ENCODE data around the gene MBP.

The MBP gene

DNA sequence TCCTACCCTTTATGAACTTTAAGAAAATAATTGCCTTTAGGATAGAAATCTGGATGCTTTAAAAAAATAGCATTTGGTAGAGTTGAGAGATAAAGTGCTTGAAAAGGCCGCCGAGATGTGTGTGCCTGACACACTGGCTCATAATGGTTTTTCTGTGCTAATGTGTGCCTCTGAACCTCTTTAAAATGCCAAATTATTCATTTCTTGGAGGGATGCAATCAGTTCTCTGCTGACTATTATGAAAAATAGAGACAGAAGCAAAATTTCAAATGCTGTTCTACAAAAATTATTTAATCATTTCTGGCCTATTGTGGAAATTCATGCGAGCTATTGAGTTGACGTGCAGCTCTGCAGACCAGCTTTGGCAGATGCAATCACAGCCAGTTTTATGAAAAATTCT lies 18.0 kb upstream of the MBP start:
- DNase-seq: no peak

DNA sequence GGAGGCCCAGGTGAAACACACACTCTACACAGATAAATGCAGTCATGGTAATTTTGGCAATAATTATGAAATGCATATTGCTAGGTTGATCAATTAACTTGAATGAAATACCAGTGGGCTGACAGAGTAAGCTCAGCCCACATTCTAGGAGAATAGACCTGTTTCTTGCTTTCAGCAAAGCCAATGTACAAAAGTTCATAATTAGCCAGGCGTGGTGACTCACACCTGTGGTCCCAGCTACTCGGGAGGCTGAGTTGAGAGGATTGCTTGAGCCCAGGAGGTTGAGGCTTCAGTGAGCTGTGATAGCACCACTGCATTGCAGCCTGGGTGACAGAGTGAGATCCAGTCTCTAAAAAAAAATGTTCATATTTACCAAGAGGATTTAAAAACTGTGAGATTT lies 15.7 kb upstream of the MBP start:
- DNase-seq: no peak

DNA sequence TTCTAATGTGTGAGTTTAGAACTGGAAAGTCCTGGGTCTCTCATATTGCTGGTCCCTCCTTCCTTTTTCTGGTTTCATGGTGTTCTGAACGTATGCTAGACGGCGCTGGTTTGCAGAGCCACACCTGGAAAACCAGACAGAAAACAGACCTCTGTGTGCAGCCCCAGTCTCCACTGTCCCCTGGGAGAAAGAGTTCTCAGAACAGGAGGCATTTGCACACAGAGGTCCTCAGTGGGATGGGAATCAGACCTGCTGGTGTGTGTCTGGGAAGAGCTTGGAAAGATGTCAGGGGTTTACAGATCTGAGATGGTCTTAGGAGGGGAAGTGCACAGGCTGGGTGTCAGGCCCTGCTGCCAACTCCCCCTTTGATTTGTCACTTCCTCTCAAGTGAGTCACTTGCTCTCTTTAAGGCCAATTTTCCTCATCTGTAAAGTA lies 14.9 kb upstream of the MBP start:
- DNase-seq: no peak

DNA sequence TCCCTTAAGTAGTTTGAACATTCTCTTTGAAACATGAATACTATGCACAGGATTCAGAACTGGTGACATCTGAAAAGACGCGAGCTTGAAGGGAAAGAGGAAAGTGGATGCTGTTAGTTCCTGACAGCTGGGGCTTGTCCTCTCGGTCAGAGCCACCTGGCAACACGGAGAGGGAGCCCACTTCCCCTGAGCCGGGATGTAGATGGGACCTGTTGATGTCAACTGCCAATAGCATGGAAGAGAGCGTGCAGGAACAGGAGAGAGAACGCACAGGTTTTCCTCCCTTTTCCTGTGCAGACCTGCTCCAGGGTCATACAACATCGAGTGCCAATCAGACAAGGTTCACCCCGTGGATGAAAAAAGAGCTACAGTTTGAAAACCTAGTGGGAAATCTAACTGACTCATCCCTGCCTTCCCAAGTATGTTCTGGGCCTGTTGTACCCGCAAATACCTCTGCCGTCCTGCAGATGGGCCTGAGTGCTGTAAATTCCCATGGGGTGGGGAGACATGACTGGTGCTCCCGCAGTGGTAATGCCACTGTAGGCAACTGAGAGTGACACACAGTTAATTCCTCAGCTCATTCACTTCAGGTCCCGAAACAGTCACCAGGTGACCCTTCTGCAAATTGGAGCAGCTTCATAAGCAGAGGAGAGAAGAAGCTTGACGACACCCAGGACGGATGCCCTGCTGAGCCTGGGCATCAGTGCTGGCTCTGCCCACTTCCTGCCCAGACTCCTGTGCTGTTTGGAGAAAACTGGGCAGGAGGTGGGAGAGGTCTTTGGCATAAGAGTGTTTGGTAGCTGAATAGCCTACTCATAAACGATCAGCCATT lies 13.9 kb upstream of the MBP start:
- no peak for DNase-seq

DNA sequence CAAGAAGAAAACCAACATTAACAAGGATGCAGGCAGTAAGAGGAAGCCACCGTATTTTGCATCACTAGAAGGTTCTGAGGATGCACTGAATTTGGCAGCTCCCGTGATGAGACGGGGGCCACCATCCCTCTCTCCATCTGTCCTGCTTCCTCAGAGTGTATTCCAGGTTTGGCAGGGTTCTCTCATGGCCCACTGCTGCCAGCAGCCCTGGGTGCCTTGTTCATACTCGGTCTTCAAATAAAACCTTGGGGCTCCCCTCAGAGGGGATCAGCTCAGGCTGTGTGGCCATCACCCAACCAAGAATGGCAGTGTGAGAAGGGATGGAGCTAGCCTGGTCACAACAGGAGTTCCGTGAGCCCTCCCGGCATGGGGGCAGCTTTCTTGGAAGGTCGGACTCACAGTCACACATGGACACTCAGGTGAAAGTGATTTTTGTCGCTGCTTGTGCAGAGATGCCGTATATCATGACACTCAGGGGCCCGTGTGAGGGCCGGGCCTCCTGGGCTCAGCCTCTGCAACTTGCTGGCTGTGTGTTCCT lies 12.8 kb upstream of the MBP start:
- no peak for DNase-seq

DNA sequence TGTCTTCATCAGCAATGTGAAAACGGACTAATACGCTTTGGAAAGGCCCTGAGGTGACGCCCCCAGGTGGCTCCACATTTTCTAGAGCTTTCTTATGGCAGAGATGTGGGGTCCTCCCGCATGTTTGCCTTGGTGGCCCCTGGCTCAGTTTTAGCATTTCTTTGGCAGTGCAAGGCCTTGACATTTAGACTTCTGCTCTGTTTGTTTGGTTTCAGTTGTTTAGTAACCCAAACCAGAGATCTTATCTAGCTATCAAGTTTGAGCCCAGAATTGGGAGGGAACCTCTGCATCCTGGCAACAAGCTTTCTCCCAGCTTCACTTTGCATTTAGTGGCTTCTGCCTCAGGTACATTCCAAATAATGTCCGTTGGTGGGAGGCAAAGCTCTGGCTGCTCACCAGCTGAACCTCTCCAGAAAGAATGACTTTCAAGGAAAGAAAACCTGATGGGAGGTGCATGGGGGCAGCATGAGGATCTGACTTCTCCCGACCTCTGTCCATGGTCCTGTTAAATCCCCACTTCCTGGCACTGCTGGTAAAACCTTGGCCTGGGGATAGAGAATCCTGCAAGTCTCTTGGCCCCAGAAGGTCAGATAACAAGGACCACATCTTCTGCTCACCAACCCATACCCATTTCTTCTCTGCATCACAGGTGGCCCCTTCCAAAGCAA lies 12.0 kb upstream of the MBP start:
- no peak for DNase-seq

DNA sequence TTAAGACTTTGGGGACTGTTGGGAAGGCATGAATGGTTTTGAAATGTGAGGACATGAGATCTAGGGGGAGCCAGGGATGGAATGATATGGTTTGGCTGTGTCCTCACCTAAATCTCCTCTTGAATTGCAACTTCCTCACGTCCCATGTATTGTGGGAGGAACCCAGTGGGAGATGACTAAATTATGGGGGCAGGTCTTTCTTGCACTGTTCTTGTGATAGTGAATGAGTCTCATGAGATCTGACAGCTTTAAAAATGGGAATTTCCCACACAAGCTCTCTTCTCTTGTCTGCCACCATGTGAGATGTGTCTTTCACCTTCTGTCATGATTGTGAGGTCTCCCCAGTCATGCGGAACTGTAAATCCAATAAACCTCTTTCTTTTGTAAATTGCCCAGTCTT lies 11.5 kb upstream of the MBP start:
- DNase-seq: no peak

DNA sequence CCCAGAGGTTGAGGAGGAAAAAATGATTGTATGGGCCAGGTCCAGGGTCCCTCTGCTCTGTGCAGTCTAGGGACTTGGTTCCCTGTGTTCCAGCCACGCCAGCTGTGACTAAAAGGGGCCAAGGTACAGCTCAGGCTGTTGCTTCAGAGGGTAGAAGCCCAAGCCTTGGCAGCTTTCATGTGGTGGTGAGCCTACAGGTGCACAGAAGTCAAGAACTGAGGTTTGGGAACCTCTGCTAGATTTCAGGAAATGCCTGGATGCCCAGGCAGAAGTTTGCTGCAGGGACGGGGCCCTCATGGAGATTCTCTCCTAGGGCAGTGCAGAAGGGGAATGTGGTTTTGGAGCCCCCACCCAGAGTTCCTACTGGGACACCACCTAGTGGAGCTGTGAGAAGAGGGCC lies 10.6 kb upstream of the MBP start:
- no peak for DNase-seq

DNA sequence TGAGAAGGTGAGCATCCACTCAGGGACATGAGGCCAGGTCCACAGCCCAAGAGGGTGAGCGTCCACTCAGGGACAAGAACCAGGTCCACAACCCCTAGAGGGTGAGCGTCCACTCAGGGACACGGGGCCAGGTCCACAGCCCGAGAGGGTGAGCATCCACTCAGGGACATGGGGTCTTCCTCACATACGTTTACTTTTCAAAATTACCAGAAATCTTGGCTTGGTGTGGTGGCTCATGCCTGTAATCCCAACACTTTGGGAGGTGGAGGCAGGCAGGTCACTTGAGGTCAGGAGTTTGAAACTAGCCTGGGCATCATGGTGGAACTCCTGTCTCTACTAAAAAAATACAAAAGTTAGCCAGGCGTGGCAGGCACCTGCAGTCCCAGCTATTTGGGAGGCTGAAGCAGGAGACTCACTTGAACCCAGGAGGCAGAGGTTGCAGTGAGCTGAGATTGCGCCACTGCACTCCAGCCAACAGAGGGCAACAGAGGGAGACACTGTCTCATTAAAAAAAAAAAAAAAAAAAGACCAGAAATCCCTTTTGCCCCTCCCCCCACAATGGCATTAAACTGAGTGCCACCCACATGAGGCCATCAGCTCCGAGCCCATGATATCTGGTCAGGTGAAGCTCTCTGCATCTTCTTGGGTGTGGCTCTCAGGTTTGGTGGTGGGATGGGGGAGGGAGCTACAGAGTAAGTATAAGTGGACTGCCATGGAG lies 9.0 kb upstream of the MBP start:
- DNase-seq: no peak

DNA sequence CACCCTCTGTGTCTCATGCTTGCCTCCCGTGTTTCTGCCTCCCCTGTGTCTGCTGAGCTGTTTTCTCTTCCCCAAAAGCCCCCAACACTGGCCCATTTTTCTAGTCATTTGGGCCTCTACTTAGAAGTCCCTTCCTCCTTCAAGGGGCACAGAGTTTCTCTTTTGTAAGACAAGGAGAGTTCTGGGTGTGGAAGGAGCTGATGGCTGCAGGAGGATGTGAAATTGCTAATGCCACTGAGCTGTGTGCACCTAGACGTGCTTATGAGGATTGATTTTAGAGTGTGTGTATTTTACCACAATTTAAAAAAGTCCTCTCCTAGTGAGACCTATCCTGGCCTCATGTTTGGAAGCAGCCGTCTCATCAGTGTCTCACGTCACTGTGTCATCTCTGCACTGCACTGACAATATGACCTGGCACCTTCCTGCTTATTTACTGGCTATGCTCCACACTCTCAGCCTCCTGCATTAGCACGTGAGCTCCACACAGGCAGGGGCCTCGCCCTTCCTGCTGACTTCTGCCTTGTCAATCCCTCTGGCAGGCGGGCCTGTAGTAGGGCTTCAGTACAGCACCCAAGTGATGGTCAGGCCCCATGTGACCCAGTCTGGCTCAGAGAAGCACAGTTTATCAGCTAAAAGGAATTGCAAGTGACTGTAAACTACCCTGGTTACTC lies 8.0 kb upstream of the MBP start:
- peak; percentile 35 for DNase-seq

DNA sequence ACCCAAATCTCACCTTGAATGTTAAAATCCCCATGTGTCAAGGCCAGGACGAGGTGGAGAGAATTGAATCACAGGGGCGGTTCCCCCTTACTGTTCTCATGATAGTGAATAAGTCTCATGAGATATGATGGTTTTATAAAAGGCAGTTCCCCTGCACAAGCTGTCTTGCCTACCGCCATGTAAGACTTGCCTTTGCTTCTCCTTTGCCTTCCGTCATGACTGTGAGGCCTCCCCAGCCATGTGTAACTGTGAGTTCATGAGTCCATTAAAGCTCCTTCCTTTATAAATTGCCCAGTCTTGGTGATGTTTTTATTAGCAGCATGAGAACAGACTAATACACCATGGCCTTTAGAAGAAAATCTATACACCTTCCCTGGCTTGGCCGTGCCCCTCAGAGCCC lies 7.4 kb upstream of the MBP start:
- no peak for DNase-seq

DNA sequence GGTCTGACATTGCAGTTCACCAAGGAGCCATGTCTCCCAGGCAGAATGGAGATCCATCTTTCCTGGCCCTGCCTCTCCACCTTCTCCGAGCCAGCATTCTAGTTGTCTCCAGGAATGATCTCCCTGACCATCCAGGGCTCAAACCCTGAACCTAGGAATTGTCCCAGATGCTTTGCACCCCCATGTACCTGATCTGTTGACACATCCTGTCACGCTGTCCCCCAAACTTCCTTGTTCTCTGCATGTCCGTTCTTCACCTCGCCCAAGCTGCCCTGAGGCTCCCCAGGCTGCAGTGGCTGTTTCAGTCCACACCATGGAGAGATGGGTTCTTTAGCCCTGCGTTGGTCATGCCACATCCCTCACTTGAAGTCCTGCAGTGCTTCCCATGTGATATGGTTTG lies 7.0 kb upstream of the MBP start:
- DNase-seq: no peak

DNA sequence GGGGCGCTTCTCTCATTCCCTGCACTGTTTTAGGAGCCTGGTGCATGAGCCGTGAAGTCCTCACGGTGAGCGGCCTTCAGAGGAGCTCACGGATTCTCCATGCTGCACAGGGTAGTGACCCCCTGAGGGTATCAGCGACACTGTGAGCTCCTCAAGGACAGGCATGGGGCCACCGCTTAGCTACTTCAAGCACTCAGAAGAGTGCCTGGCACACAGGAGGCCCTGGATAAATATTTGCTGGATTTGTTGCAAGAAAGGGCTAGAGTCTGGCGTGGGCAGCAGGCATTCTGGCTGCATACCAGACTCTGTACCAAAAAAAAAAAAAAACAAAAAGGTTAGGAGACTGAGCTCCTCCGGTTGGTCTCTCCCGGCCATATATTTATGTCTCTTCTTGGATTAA lies 5.7 kb upstream of the MBP start:
- DNase-seq: no peak

DNA sequence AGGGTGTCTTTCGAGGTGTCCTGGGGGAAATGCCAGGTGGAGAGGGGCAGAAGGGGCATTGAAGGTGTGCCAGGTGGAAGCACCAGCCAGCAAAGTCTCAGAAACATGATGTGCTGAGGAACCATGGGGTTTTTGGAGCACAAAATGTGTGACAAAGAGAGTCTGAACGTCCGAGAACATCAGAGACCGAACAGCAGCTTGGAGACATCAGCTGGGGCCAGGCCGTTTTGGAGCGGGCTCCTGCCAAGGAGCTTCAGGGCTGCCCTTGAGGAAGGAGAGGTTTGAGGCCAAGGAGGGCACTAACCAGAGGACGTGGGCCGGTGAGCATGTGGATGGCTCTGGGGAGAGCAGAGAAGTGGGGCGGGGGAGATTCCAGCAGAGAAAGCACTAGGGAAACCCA lies 5.3 kb upstream of the MBP start:
- no peak for DNase-seq

DNA sequence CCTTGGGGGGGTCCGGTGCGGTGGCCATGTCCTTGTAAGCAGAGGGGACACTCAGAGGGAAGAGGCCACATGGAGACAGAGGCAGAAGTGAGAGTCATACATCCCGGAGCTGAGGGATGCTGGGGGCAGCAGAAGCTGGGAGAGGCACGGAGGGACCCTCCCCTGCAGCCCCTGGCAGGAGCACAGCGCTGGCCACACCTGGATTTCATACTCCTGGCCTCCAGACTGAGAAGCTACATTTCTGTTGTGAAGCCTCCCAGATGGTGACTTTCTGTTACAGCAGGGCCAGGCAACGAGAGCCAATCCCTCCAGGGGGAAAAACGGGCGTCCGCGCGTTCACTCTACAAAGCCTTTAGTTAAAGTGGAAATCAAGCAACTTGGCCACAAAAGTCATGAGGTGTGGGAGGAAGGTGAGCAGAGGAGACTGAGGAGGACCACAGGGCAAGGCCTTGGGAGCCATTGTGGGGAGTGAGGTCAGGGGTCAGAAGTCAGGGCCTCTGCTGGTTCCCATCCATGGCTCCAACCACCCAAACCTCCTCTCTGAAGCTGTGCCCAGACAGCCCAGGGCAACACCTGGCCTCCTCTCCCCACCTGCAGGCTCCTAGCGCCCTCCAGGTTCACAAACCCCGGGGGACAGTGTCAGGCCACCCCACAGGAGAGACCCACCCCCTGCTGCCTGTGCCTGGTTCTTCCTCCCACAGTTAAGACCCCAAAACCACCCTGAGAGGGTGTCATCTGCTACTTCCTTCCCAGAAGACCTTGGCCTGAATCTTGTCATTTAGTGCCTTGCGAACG lies 4.5 kb upstream of the MBP start:
- DNase-seq: no peak

DNA sequence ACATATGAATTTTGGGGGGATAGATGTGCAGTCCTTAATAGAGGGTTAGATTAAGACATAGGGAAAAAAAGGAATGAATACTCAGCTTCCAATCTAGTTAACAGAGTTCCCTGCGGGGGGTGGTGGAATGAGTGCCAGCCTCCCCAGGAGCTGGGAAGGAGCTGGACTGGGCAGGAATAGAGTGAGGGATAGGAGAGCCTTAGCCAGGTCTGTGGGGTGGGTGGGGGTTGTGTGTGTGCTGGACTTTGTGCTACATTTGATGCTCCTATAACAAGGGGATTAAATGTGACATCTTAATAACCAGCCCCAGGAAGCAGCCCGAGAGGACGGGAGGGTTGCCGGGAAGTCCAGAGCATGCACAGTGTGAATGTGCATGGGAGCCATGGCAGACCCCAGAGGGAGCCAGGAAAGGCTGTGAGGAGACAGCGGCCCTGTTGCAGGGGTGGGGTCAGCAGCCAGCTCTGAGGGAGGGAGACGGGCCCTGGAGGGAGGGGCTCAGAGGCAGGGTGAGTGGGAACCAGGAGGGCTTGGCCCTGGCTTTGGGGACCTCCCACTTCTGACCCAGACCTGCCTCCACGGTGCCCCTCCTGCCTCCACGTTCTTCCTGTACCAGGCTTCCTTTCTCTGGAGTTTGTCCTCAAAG lies 3.6 kb upstream of the MBP start:
- DNase-seq: no peak

DNA sequence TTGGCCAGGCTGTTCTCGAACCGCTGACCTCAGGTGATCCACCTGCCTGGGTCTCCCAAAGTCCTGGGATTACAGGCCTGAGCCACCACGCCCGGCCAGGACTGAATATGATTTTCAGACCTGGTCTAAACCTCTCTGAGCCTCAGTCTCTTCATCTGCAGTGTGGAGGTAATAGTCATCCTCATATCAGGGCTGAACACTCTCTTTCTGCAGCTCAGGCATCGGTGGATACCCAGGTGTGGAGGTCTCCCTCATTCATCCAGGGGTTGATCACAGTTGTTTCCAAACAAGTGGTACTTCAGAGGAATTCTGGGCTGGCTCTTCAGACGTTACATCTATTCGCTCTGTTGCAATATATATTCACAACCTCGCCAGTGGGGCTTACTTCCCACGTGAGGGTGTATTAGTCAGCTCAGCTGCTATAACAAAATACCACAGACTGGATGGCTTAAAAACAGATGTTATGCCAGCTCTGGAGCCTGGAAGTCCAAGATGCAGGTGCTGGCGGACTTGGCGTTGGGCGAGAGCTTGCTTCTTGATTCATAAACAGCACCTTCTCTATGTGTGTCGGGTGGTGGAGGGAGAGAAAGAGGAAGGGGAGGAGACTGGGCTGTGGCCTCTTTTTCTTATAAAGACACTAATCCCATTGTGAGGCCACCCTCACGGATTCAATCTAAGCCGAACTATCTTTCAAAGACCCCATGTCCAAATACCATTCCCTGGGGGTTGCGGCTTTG lies 2.9 kb upstream of the MBP start:
- DNase-seq: no peak

DNA sequence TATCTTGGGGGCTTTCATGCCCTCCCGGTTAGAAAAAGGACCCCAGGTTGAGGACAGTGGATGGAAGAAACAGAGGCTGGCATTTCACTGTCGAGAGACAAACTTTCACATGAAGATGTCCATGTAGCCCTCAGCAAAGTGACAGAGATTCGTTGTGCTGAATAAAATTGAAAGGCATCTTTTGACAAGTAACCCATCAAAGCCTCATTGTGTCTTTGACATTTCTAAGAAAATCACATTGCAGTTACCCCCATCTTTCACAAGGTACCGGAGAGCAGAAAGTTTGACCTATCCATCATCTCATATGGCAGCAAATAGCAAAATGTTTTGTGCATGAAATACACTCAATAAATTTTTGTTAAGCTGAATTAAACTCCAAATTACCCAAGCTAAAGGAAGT lies 2.0 kb upstream of the MBP start:
- DNase-seq: no peak

DNA sequence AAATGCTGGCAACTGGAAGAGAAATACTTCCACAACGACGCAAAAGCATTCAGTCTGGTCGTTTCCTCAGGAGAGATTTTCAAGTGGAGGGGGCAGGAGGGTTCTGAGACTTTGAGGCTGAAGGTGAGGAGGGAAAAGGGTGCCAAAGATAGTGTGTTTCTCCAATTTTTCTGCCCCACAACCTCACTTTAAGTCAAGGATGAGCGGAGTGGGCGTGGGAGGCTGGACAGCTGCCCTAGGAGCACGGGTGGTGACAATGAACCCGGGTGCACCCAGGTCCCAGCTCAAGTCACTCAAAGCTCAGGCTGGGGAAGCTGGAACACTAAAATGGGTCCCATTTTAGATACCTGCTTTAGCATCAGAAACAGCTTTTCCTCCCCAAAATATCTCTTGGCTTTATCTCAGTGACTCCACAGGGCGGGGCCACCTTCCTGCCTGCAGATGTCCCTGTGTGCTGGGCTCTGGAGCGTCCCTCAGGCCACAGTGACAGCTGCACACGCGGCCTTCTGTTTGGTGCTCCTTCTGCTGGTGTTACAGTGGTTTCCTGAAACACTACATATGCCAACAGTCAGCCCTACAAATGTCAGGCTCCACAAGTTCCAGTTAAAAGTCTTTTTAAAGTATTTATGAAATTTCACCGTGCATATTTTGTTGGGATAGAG lies 1.4 kb upstream of the MBP start:
- no peak for DNase-seq

DNA sequence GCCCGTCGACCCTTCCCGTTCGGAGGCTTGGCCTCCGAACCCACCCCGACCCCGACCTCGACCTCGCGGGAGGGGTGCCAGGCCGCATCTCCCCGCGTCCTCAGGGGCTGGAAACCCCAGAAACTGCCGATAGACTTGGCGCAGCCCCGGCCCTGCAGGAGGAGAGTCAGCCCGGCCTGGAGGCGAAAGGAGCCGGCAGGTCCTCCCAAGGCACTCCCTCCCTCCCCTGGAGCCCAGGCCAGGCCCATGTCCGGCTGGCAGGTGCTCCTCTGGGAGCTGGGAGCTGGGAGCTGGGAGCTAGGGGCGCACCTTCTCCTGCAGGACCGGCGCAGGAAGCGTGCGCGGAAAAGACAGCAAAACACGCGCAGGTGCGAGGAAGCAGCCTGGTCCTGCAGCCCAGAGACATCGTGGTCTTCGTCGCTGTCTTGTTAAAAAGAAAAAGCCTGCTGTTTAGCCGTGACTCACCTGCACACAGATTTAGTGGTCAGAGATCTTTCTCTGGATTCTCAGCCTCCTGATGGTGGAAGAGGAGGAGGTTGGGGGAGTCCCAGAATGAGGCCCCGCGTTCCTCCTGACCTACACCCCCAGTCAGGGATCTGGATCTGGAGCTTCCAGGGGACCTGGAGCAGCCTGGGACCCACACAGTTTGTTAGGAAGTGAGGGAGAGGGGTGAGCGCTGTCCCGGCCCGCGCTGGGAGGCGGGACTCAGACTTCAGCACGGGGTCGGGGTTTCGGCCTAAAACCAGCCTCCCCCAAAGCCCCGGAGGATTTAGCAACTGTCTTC lies 660 bp upstream of the MBP start:
- DNase-seq: no peak

Data from activated CD4-positive, alpha-beta T cell treated with anti-CD3 and anti-CD28 coated beads for 1 hour (primary cell).